HCT116 (cell line): Measurements from ENCODE around the gene CNTN2. TPM values are rescaled to one million over a fixed set of nuclear protein-coding genes. Genes with fewer than 3 reads are reported as not detected.

Source experiments
- ATAC-seq: fragments of 200-7000 bp; cut with Tn5 transposase; 2 replicates; pipeline ENCODE4 v1.9.1; 2020; ENCODE audit warnings: mild to moderate bottlenecking, moderate library complexity
- BruUV-seq: library from RNA; stranded (reverse); fragments of 400-500 nt; replicated peaks from 2 replicates; lab custom pipeline; 2021; lab: Mats Ljungman, UMichigan
- CTCF ChIA-PET: fragments of 300-600 bp; sonication (Branson Sonifier 250); formaldehyde crosslinking; loops from one replicate; lab custom pipeline; 2021; ENCODE audit warnings: antibody characterized with exemption; lab: Charles Lee
- POLR2A ChIA-PET: fragments of 300-600, 350-600 bp; sonication (Branson Sonifier 250); formaldehyde crosslinking; loops from one replicate; lab custom pipeline; 2021; ENCODE audit warnings: antibody characterized with exemption; lab: Charles Lee
- RAD21 ChIA-PET, 2 experiments: fragments of 300-600 bp; sonication (Branson Sonifier 250); formaldehyde crosslinking; loops; one replicate each; lab custom pipeline; 2023; ENCODE audit warnings: low total read pairs in 2 of 2; ENCODE audit not compliant: uncharacterized antibody in 2 of 2, unreplicated experiment in 2 of 2, low non-redundant PET in 1 of 2; lab: Charles Lee
- DNase-seq: peaks from one replicate; pipeline ENCODE4 v3.0.0-alpha.2; 2010; ENCODE audit warnings: low read depth, low spot score
- H2AFZ ChIP-seq: fragments of 200-600 bp; shearing (Covaris generic), sonication (generic); 2 replicates; pipeline ENCODE4 v1.6.1; 2017; ENCODE audit warnings: low read depth, mixed run types, mixed read lengths, antibody characterized with exemption, low read length; ENCODE audit not compliant: poor library complexity, severe bottlenecking
- H3K27ac ChIP-seq: 2 replicates; pipeline ENCODE4 v1.5.1; 2012; ENCODE audit warnings: low read depth, low read length
- H3K27me3 ChIP-seq: fragments of 200-600 bp; sonication (generic); 2 replicates; pipeline ENCODE4 v1.6.1; 2016; ENCODE audit warnings: mixed run types, low read length, mixed read lengths; ENCODE audit not compliant: insufficient read depth
- H3K36me3 ChIP-seq, 2 experiments: fragments of 200-500 bp in 1 of 2; fragments of 200-600 bp in 1 of 2; sonication (Bioruptor generic) in 1 of 2; sonication (generic) in 1 of 2; 2 replicates each; pipeline versions ENCODE4 v1.5.1 to v1.6.1; 2014 to 2016; ENCODE audit warnings: low read length in 2 of 2, inconsistent platforms in 1 of 2, mixed read lengths in 1 of 2, mixed run types in 1 of 2; ENCODE audit not compliant: insufficient read depth in 2 of 2, control insufficient read depth in 1 of 2
- H3K4me1 ChIP-seq, 2 experiments: fragments of 200-600 bp in 1 of 2; sonication (generic) in 1 of 2; 2 replicates each; pipeline versions ENCODE4 v1.5.1 to v1.6.1; 2012 to 2017; ENCODE audit warnings: low read length in 2 of 2, inconsistent platforms in 1 of 2, mild to moderate bottlenecking in 1 of 2, mixed read lengths in 1 of 2, mixed run types in 1 of 2, moderate library complexity in 1 of 2; ENCODE audit not compliant: insufficient read depth in 2 of 2, control insufficient read depth in 1 of 2
- H3K4me2 ChIP-seq: fragments of 200-600 bp; sonication (generic); 2 replicates; pipeline ENCODE4 v1.6.1; 2017; ENCODE audit warnings: mixed run types, low read length, mixed read lengths
- H3K4me3 ChIP-seq, 2 experiments: fragments of 200-600 bp in 1 of 2; sonication (generic) in 1 of 2; replicated peaks in 1 of 2; 2 replicates each; pipeline ENCODE4 v1.5.1; 2011 to 2016; ENCODE audit warnings: low read length in 2 of 2, control low read depth in 1 of 2, low read depth in 1 of 2, mild to moderate bottlenecking in 1 of 2, mixed read lengths in 1 of 2, mixed run types in 1 of 2
- H3K79me2 ChIP-seq: fragments of 200-600 bp; sonication (generic); 2 replicates; pipeline ENCODE4 v1.6.1; 2017; ENCODE audit warnings: mild to moderate bottlenecking, mixed run types, low read length, moderate library complexity, mixed read lengths; ENCODE audit not compliant: insufficient read depth
- H3K9ac ChIP-seq: fragments of 200-600 bp; sonication (generic); 2 replicates; pipeline ENCODE4 v1.6.1; 2016; ENCODE audit warnings: low read length, mixed read lengths
- H3K9me2 ChIP-seq: fragments of 200-600 bp; sonication (generic), shearing (Covaris generic); 2 replicates; pipeline ENCODE4 v1.6.1; 2017; ENCODE audit warnings: mixed run types, mild to moderate bottlenecking, moderate library complexity; ENCODE audit not compliant: insufficient read depth
- H3K9me3 ChIP-seq, 2 experiments: fragments of 200-500 bp in 1 of 2; fragments of 200-600 bp in 1 of 2; sonication (Bioruptor generic) in 1 of 2; sonication (generic) in 1 of 2; 2 replicates each; pipeline ENCODE4 v1.6.1; 2014 to 2017; ENCODE audit warnings: low read length in 2 of 2, mixed read lengths in 2 of 2, inconsistent platforms in 1 of 2, low read depth in 1 of 2, mild to moderate bottlenecking in 1 of 2, mixed run types in 1 of 2, moderate library complexity in 1 of 2; ENCODE audit not compliant: control insufficient read depth in 1 of 2, insufficient read depth in 1 of 2
- H4K20me1 ChIP-seq: fragments of 200-600 bp; sonication (generic), shearing (Covaris generic); 2 replicates; pipeline ENCODE4 v1.6.1; 2017; ENCODE audit warnings: mixed run types, mild to moderate bottlenecking, moderate library complexity; ENCODE audit not compliant: insufficient read depth
- CBX3 ChIP-seq: IDR thresholded peaks from 2 replicates; pipeline ENCODE4 v1.6.1; 2012; ENCODE audit warnings: low read depth
- EGR1 ChIP-seq: IDR thresholded peaks from 2 replicates; pipeline ENCODE4 v1.6.1; 2012; ENCODE audit warnings: low read depth
- ELF1 ChIP-seq: IDR thresholded peaks from 2 replicates; pipeline ENCODE4 v1.6.1; 2012; ENCODE audit warnings: low read depth, borderline replicate concordance
- JUND ChIP-seq: IDR thresholded peaks from 2 replicates; pipeline ENCODE4 v1.6.1; 2012
- POLR2A ChIP-seq: IDR thresholded peaks from 2 replicates; pipeline ENCODE4 v1.7.0; 2011; ENCODE audit warnings: borderline replicate concordance; ENCODE audit not compliant: insufficient read depth, insufficient read length; ENCODE audit errors: extremely low read depth
- POLR2AphosphoS5 ChIP-seq: IDR thresholded peaks from 2 replicates; pipeline ENCODE4 v1.6.1; 2011; ENCODE audit warnings: mild to moderate bottlenecking, low read depth, low read length, moderate library complexity
- SIN3A ChIP-seq: IDR thresholded peaks from 2 replicates; pipeline ENCODE4 v1.6.1; 2012; ENCODE audit warnings: low read depth
- SP1 ChIP-seq: IDR thresholded peaks from 2 replicates; pipeline ENCODE4 v1.6.1; 2012; ENCODE audit warnings: low read depth
- ZNF274 ChIP-seq: fragments of 200-500 bp; sonication (Bioruptor generic); IDR thresholded peaks from 2 replicates; pipeline ENCODE4 v1.6.1; 2014; ENCODE audit warnings: mild to moderate bottlenecking, low read depth, low read length, inconsistent platforms
- intact Hi-C: fragments of 100-400 bp; cut with micrococcal nuclease; formaldehyde crosslinking; loops from 2 replicates; pipeline ENCODE4 v1.10.0; 2022
- total RNA-seq: library from RNA; stranded (reverse); gene quantifications from one replicate; pipeline ENCODE4 v1.2.1, GENCODE V29; 2021; ENCODE audit not compliant: unreplicated experiment

Gene CNTN2
- total RNA-seq, 1 experiment from 2014 or later = 0.15 TPM

DNA sequence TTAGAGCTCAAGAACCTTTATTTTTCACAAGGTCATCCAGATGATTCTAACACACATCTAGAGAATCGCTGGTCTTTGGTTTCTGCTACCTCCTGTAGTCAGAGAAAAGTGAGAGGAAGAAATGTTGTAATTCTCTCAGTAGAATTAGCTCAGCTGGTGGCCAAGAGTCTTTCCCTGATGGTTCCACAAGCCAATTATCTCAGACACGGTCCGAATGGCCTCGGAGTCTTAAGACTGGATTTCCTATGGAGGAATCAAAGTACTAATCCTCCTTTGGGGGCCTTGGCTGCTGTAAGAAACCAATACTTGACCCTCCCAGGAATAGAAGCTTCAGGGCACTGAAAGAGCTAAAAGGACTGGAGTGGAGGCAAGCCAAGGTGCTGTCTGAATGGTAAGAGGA lies 39.4 kb downstream of the CNTN2 start:
- Histone ChIP-seq H3K27ac (no peak overlapping the region), H2AFZ (no peak overlapping the region), H3K9ac (no peak overlapping the region), H3K79me2 (no peaks in the 10 kb centered on the region), H4K20me1 (no peaks in the 10 kb centered on the region), H3K27me3 (no peaks in the 10 kb centered on the region), H3K4me2 (no peak overlapping the region), H3K9me3 (no peaks in the 10 kb centered on the region), H3K4me3 (no peak overlapping the region), H3K36me3 (peaks cover 0 to 14% of the 10 kb centered on the region in 2 experiments; a peak in 1 of 4 replicates), H3K4me1 (no peaks in the 10 kb centered on the region), H3K9me2 (no peaks in the 10 kb centered on the region)
- ChIA-PET POLR2A (no interaction called here), RAD21 (interaction anchor here in 1 of 2 experiments (0.8 kb wide), 1 partner anchor 174 kb away, joined by 3 read pairs; no protein-coding TSS in a partner anchor), CTCF (interaction anchor here (1.1 to 4.1 kb wide), 2 partner anchors 21 to 59 kb away, joined by 3 to 18 read pairs; no protein-coding TSS in a partner anchor)
- intact Hi-C loops = no loop called here
- ATAC-seq (no peak), DNase-seq (no peak)
- TF ChIP-seq ELF1 (no peak), SP1 (no peak)
- BruUV-seq = no TSS peak

DNA sequence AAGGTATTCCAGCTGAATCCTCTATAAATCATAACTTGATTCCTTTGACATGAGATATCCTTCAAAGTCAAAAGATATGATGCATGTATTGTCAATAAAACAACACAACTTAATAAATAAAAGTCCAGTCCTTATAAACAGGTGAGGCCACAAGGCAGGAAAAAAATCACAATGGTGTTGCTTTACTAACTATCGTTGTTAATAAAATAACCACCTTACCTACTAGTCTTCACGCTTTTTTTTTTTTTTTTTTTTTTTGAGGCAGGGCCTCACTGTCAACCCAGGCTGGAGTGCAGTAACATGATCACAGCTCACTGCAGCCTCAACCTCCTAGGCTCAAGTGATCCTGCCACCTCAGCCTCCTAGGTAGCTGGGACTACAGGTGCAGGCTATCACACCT lies 41.3 kb downstream of the CNTN2 start, which contains the start of gene TMEM81:
TSS of gene TMEM81 (minus strand) at position 101 of the 400 bp plus-strand sequence. CDS start 140 bp downstream, outside the sequence.
- no peaks in the 10 kb centered on the region for H3K79me2 ChIP-seq
- H3K9me2 ChIP-seq = no peaks in the 10 kb centered on the region
- no peaks in the 10 kb centered on the region for H4K20me1 ChIP-seq
- H3K27me3 ChIP-seq = no peaks in the 10 kb centered on the region
- POLR2A ChIA-PET = no interaction called here
- RAD21 ChIA-PET = no interaction called here
- no peak within 1 kb of the TSS for H3K4me3 ChIP-seq
- DNase-seq (no peak), ATAC-seq (no peak)
- TF ChIP-seq SP1 (no peak), CBX3 (no peak), EGR1 (no peak), ZNF274 (no peak), POLR2A (no peak), SIN3A (no peak), POLR2AphosphoS5 (no peak), JUND (no peak)
- intact Hi-C loops = no loop called here
- no peaks in the 10 kb centered on the region for H3K4me1 ChIP-seq
- no peaks in the 10 kb centered on the region for H3K9me3 ChIP-seq
- no peak within 1 kb of the TSS for H3K4me2 ChIP-seq
- no peak within 1 kb of the TSS for H2AFZ ChIP-seq
- no TSS peak for BruUV-seq
- no peak within 1 kb of the TSS for H3K27ac ChIP-seq
- H3K36me3 ChIP-seq = peaks cover 18 to 24% of the 10 kb centered on the region in 2 experiments
- no peak within 1 kb of the TSS for H3K9ac ChIP-seq
- CTCF ChIA-PET = interaction anchor here (0.7 kb wide), 1 partner anchor 10 kb away, joined by 4 read pairs; no protein-coding TSS in a partner anchor
